GM12872 (cell line): ENCODE measurements around the gene RNF208.

Source experiments
- TF ChIP-seq, protein P1 (sequence below): IDR thresholded peaks from 3 replicates; pipeline ENCODE4 v1.5.1; 2011; ENCODE audit warnings: low read depth, mild to moderate bottlenecking, low read length, moderate library complexity; ENCODE audit not compliant: insufficient read depth

RNF208 gene

GRCh38 chr9:137244486-137245449, 22.7 kb upstream of the RNF208 start:
- TF ChIP-seq, protein P1, sequence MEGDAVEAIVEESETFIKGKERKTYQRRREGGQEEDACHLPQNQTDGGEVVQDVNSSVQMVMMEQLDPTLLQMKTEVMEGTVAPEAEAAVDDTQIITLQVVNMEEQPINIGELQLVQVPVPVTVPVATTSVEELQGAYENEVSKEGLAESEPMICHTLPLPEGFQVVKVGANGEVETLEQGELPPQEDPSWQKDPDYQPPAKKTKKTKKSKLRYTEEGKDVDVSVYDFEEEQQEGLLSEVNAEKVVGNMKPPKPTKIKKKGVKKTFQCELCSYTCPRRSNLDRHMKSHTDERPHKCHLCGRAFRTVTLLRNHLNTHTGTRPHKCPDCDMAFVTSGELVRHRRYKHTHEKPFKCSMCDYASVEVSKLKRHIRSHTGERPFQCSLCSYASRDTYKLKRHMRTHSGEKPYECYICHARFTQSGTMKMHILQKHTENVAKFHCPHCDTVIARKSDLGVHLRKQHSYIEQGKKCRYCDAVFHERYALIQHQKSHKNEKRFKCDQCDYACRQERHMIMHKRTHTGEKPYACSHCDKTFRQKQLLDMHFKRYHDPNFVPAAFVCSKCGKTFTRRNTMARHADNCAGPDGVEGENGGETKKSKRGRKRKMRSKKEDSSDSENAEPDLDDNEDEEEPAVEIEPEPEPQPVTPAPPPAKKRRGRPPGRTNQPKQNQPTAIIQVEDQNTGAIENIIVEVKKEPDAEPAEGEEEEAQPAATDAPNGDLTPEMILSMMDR: no peak

DNA sequence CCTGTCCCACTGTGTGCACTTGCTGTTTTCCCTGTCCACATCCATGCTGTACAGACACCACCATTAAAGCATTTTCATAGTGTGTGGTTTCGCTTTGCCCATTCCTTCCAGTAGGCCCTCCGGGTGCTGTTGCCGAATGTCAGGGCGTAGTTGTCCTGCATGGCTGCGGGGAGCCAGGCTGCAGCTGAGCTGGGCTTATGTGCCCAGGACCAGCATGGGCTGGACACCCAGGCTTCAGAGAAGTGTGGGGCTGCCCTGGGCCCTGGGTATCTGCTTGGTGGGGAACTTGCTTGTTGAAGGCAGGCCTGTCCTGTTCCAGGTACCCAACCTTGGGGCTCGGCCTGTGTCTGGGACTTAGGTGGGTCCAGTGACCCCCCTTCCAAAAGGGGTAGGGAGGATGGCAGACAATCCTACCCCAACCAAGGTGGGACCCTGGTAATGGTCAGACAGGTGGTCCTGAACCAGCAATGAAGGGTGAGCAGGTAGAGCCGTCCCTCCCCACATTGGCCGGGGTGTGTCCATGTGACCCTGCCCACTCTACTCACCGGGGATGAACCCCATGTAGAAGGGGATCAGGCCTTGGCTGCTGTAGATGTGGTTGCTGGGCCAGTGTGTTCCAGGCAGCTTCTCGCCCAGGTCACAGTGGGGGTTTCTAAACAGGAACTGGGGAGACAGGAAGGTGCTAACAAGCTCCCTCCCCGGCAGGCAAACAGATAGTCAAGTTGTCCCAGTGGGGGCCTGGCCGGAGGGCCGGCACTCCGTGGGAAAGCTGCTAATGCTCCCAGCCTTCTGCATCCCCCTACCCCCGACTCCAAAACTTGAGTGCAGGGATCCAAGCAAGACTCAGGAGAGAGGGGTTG, 21.8 kb upstream of the RNF208 start:
- TF ChIP-seq, protein P1: no peak

DNA sequence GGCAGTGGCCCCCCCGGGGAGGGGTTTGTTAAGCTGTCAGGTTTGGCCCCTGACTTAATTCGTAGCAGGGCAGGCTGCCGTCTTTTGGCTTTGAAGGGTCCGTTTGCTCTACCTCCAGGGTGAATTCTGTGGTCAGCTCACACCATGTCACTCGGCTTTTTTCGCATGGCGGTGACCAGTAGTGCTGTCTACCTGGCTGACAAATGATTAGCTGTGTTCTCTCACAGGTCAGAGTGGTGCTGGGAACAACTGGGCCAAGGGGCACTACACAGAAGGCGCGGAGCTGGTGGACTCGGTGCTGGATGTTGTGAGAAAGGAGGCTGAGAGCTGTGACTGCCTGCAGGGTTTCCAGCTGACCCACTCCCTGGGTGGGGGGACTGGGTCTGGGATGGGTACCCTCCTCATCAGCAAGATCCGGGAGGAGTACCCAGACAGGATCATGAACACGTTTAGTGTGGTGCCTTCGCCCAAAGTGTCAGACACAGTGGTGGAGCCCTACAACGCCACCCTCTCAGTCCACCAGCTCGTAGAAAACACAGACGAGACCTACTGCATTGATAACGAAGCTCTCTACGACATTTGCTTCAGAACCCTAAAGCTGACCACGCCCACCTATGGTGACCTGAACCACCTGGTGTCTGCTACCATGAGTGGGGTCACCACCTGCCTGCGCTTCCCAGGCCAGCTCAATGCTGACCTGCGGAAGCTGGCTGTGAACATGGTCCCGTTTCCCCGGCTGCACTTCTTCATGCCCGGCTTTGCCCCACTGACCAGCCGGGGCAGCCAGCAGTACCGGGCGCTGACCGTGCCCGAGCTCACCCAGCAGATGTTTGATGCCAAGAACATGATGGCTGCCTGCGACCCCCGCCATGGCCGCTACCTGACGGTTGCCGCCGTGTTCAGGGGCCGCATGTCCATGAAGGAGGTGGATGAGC, 20.5 kb upstream of the RNF208 start:
- TF ChIP-seq, protein P1: no peak

- TF ChIP-seq, protein P1: no peak
Measured at GRCh38 chr9:137241490-137242268, 19.6 kb upstream of the RNF208 start.

- TF ChIP-seq, protein P1: no peak
Measured at GRCh38 chr9:137240841-137241489, 18.9 kb upstream of the RNF208 start, which contains the start of gene TUBB4B. Gene TUBB4B, plus strand, starts transcription at chr9:137241287. Its CDS starts 74 bp downstream, at chr9:137241361.

GRCh38 chr9:137240318-137240840, 18.3 kb upstream of the RNF208 start:
- TF ChIP-seq, protein P1: no peak
